ENCODE data around the gene MICAL1. TPM values are rescaled to one million over a fixed set of nuclear protein-coding genes. Genes with fewer than 3 reads are reported as not detected.

MICAL1 gene
- total RNA-seq, 4 donors from 2014 or later = 17.9 to 29.5 (median 27.3) TPM

GRCh38 chr6:109486068-109486467, 30.5 kb upstream of the MICAL1 start:
- DNase-seq (ENCODE audit: low spot score in 2 of 2) = no peak
- intact Hi-C loops (cut with DNase I; ENCODE audit: low total_unique reads) = no loop called here
- WGBS, 2 donors = 85 to 93% methylated on average over 1 of the region's 1 CpG

GRCh38 chr6:109485266-109485935, 29.8 kb upstream of the MICAL1 start:
- intact Hi-C loops (cut with DNase I; ENCODE audit: low total_unique reads) = no loop called here
- no peak for DNase-seq (ENCODE audit: low spot score in 2 of 2)
- WGBS, 2 donors = 77 to 81% methylated on average over 3 of the region's 3 CpGs
- H3K4me3 ChIP-seq (ENCODE audit: low read depth, poor library complexity, severe bottlenecking) = no peak overlapping the region
- no peak for TF ChIP-seq CTCF (IDR thresholded peaks at IDR 0.05)
- no peak for TF ChIP-seq POLR2A (IDR thresholded peaks at IDR 0.05)

More at GRCh38 chr6:109486068-109486467, 30.5 kb upstream of the MICAL1 start:
- TF ChIP-seq POLR2A (IDR thresholded peaks at IDR 0.05) = no peak
- TF ChIP-seq CTCF (IDR thresholded peaks at IDR 0.05) = no peak
- no peak overlapping the region for H3K4me3 ChIP-seq (ENCODE audit: low read depth, poor library complexity, severe bottlenecking)

- no peak for DNase-seq (ENCODE audit: low spot score in 2 of 2)
- no peak overlapping the region for H3K4me3 ChIP-seq (ENCODE audit: low read depth, poor library complexity, severe bottlenecking)
- intact Hi-C loops (cut with DNase I; ENCODE audit: low total_unique reads) = no loop called here
- 27 to 30% methylated on average over 3 of the region's 3 CpGs for WGBS, 2 donors
- no peak for TF ChIP-seq CTCF (IDR thresholded peaks at IDR 0.05)
- TF ChIP-seq POLR2A (IDR thresholded peaks at IDR 0.05) = no peak
Observed at GRCh38 chr6:109484122-109484521, 28.6 kb upstream of the MICAL1 start.

GRCh38 chr6:109483735-109484057, 28.1 kb upstream of the MICAL1 start:
- no peak for DNase-seq (ENCODE audit: low spot score in 2 of 2)
- H3K4me3 ChIP-seq (ENCODE audit: low read depth, poor library complexity, severe bottlenecking) = no peak overlapping the region
- TF ChIP-seq POLR2A (IDR thresholded peaks at IDR 0.05) (no peak), CTCF (IDR thresholded peaks at IDR 0.05) (no peak)
- WGBS, 2 donors = 1 to 2% methylated on average over 6 of the region's 6 CpGs
- intact Hi-C loops (cut with DNase I; ENCODE audit: low total_unique reads) = no loop called here

- intact Hi-C loops (cut with DNase I; ENCODE audit: low total_unique reads) = no loop called here
- TF ChIP-seq POLR2A (IDR thresholded peaks at IDR 0.05) (peak in 1 of 2 donors; percentile 42), CTCF (IDR thresholded peaks at IDR 0.05) (no peak)
- DNase-seq (ENCODE audit: low spot score in 2 of 2) = peak; percentile 82 to 96
- 1 to 4% methylated on average over 21 to 28 of the region's 97 CpGs for WGBS, 2 donors
- peak within 1 kb of the TSS; percentile 96 for H3K4me3 ChIP-seq (ENCODE audit: low read depth, poor library complexity, severe bottlenecking)
Observed at GRCh38 chr6:109482905-109483734, 27.5 kb upstream of the MICAL1 start, which contains the start of gene ZBTB24. ZBTB24 (minus strand) TSS chr6:109483219; CDS start chr6:109482026, 1,193 bp downstream.
